ENCODE results near the gene AVEN.

- TF ChIP-seq EZH2phosphoT487 (IDR thresholded peaks at IDR 0.05; ENCODE audit: borderline replicate concordance) (no peak), CTCF (conservative IDR thresholded peaks at IDR 0.05; ENCODE audit: low read length) (no peak)
These were observed 13.8 kb downstream of the AVEN start for GRCh38 chr15:34025252-34025651.
